ENCODE measurements around the gene SETD1A.
A peak's percentile ranks its signal among the peaks of the same experiment; 100 is the strongest.

SETD1A gene

GRCh38 chr16:30992276-30992780 is 34.8 kb downstream of the SETD1A start:
- Mint-ChIP-seq H3K36me3 (peaks cover 5% of the 10 kb centered on the region), H3K27ac (peak overlapping the region; percentile 43), H3K4me3 (no peak overlapping the region), H3K9me3 (no peaks in the 10 kb centered on the region), H3K4me1 (peaks cover 21% of the 10 kb centered on the region)
- DNase-seq (ENCODE audit: low spot score in 2 of 2) (no peak), ATAC-seq (no peak)

- DNase-seq (ENCODE audit: low spot score in 2 of 2) (no peak), ATAC-seq (no peak)
- Mint-ChIP-seq H3K4me3 (no peak overlapping the region), H3K9me3 (no peaks in the 10 kb centered on the region), H3K4me1 (peaks cover 21% of the 10 kb centered on the region), H3K36me3 (peaks cover 5% of the 10 kb centered on the region), H3K27ac (peak overlapping the region; percentile 43)
Measured at GRCh38 chr16:30992931-30993816, 35.6 kb downstream of the SETD1A start.

- Mint-ChIP-seq H3K36me3 (peaks cover 5% of the 10 kb centered on the region), H3K4me3 (peak overlapping the region; percentile 77), H3K27ac (no peak overlapping the region), H3K9me3 (no peaks in the 10 kb centered on the region), H3K4me1 (peaks cover 21% of the 10 kb centered on the region)
- ATAC-seq (no peak), DNase-seq (ENCODE audit: low spot score in 2 of 2) (no peak)
Measured at GRCh38 chr16:30995927-30996323, 38.4 kb downstream of the SETD1A start.

GRCh38 chr16:30996324-30996984 is 38.9 kb downstream of the SETD1A start:
- DNase-seq (ENCODE audit: low spot score in 2 of 2) = no peak
- ATAC-seq = no peak
- Mint-ChIP-seq H3K9me3 (no peaks in the 10 kb centered on the region), H3K36me3 (no peaks in the 10 kb centered on the region), H3K4me1 (peaks cover 21% of the 10 kb centered on the region), H3K27ac (peak overlapping the region; percentile 85), H3K4me3 (peak overlapping the region; percentile 77)

- DNase-seq (ENCODE audit: low spot score in 2 of 2) = peak; percentile 74 to 82
Measured at GRCh38 chr16:30996985-30997724, 39.6 kb downstream of the SETD1A start.

GRCh38 chr16:30997725-30998711 is 40.5 kb downstream of the SETD1A start:
- H3K9me3 Mint-ChIP-seq = no peaks in the 10 kb centered on the region

More at GRCh38 chr16:30996985-30997724, 39.6 kb downstream of the SETD1A start:
- Mint-ChIP-seq H3K36me3 (no peaks in the 10 kb centered on the region), H3K4me1 (peaks cover 21% of the 10 kb centered on the region), H3K9me3 (no peaks in the 10 kb centered on the region), H3K4me3 (peak overlapping the region; percentile 77), H3K27ac (peak overlapping the region; percentile 85)
- peak; percentile 92 for ATAC-seq

GRCh38 chr16:30998852-30999761 is 41.6 kb downstream of the SETD1A start:
- no peak overlapping the region for H3K4me3 Mint-ChIP-seq
- H3K36me3 Mint-ChIP-seq = no peaks in the 10 kb centered on the region
- H3K9me3 Mint-ChIP-seq = no peaks in the 10 kb centered on the region
- peaks cover 12% of the 10 kb centered on the region for H3K4me1 Mint-ChIP-seq
- no peak for DNase-seq (ENCODE audit: low spot score in 2 of 2)
- ATAC-seq = no peak
- H3K27ac Mint-ChIP-seq = no peak overlapping the region

More at GRCh38 chr16:30997725-30998711, 40.5 kb downstream of the SETD1A start:
- H3K36me3 Mint-ChIP-seq = no peaks in the 10 kb centered on the region
- DNase-seq (ENCODE audit: low spot score in 2 of 2) = no peak
- peaks cover 15% of the 10 kb centered on the region for H3K4me1 Mint-ChIP-seq
- H3K27ac Mint-ChIP-seq = peak overlapping the region; percentile 85
- peak overlapping the region; percentile 77 for H3K4me3 Mint-ChIP-seq
- no peak for ATAC-seq

- DNase-seq (ENCODE audit: low spot score in 2 of 2) (no peak), ATAC-seq (no peak)
- no peaks in the 10 kb centered on the region for H3K9me3 Mint-ChIP-seq
- H3K36me3 Mint-ChIP-seq = no peaks in the 10 kb centered on the region
- H3K4me3 Mint-ChIP-seq = no peak overlapping the region
- no peak overlapping the region for H3K27ac Mint-ChIP-seq
- no peaks in the 10 kb centered on the region for H3K4me1 Mint-ChIP-seq
Measured at GRCh38 chr16:31000671-31001382, 43.3 kb downstream of the SETD1A start.

- Mint-ChIP-seq H3K9me3 (no peaks in the 10 kb centered on the region), H3K4me1 (no peaks in the 10 kb centered on the region), H3K4me3 (no peak overlapping the region), H3K36me3 (no peaks in the 10 kb centered on the region), H3K27ac (no peak overlapping the region)
- ATAC-seq (no peak), DNase-seq (ENCODE audit: low spot score in 2 of 2) (no peak)
Measured at GRCh38 chr16:31001507-31002249, 44.1 kb downstream of the SETD1A start.

- no peak for ATAC-seq
- Mint-ChIP-seq H3K4me3 (no peak overlapping the region), H3K4me1 (no peaks in the 10 kb centered on the region), H3K27ac (no peak overlapping the region), H3K9me3 (no peaks in the 10 kb centered on the region), H3K36me3 (no peaks in the 10 kb centered on the region)
- no peak for DNase-seq (ENCODE audit: low spot score in 2 of 2)
Measured at GRCh38 chr16:31002250-31002700, 44.7 kb downstream of the SETD1A start.

GRCh38 chr16:31002862-31003341 is 45.3 kb downstream of the SETD1A start:
- peak overlapping the region; percentile 1 for H3K27ac Mint-ChIP-seq
- no peaks in the 10 kb centered on the region for H3K36me3 Mint-ChIP-seq
- H3K9me3 Mint-ChIP-seq = no peaks in the 10 kb centered on the region
- peak; percentile 9 for ATAC-seq
- no peak overlapping the region for H3K4me3 Mint-ChIP-seq
- H3K4me1 Mint-ChIP-seq = no peaks in the 10 kb centered on the region
- no peak for DNase-seq (ENCODE audit: low spot score in 2 of 2)

GRCh38 chr16:31003744-31004143 is 46.2 kb downstream of the SETD1A start:
- Mint-ChIP-seq H3K9me3 (no peaks in the 10 kb centered on the region), H3K4me1 (no peaks in the 10 kb centered on the region), H3K4me3 (no peak overlapping the region), H3K36me3 (no peaks in the 10 kb centered on the region), H3K27ac (peak overlapping the region; percentile 1)
- DNase-seq (ENCODE audit: low spot score in 2 of 2) = no peak
- ATAC-seq = no peak

Measured in stimulated activated effector memory CD8-positive, alpha-beta T cell treated with anti-CD3 and anti-CD28 coated beads, Interleukin-12 subunit alpha, Interleukin-12 subunit beta, amount 100 ng/mL, for 72 hours (primary cell).